Peyer's patch (tissue), 4 donors: ENCODE data around the gene PODN. TPM values are rescaled to one million over a fixed set of nuclear protein-coding genes. Genes with fewer than 3 reads are reported as not detected.

ENCODE experiments used
- DNase-seq, 3 donors: peaks; one replicate each; pipeline ENCODE4 v3.0.0-alpha.2; 2017 to 2019
- H3K27ac ChIP-seq, 4 donors: fragments of 200-600 bp; sonication (generic); one replicate each; pipeline ENCODE4 v1.5.1; 2016 to 2019
- H3K27me3 ChIP-seq, 2 donors: fragments of 200-600 bp; sonication (generic); one replicate each; pipeline ENCODE4 v1.5.1; 2019
- H3K36me3 ChIP-seq, 3 donors: fragments of 200-600 bp; sonication (generic); one replicate each; pipeline ENCODE4 v1.5.1; 2016 to 2019
- H3K4me1 ChIP-seq, 4 donors: fragments of 200-600 bp; sonication (generic); one replicate each; pipeline ENCODE4 v1.5.1; 2016 to 2019
- H3K4me3 ChIP-seq, 4 donors: fragments of 200-600 bp; sonication (generic); 1 replicate in 3 of 4; 2 replicates in 1 of 4; pipeline ENCODE4 v1.5.1; 2016 to 2019; ENCODE audit warnings: mild to moderate bottlenecking in 1 of 4
- H3K9me3 ChIP-seq, 4 donors: fragments of 200-600 bp; sonication (generic); one replicate each; pipeline ENCODE4 v1.5.1; 2016 to 2019; ENCODE audit warnings: mild to moderate bottlenecking in 1 of 4
- CTCF ChIP-seq, 6 experiments: fragments of 450-650 bp in 4 of 6; fragments of 200-600 bp in 2 of 6; sonication (generic) in 1 of 6; IDR thresholded peaks; one replicate each; pipeline ENCODE4 v1.5.1; 2017 to 2019; ENCODE audit warnings: antibody characterized with exemption in 6 of 6, mild to moderate bottlenecking in 3 of 6, moderate library complexity in 1 of 6
- POLR2A ChIP-seq, 2 donors: fragments of 450-650 bp; IDR thresholded peaks; one replicate each; pipeline ENCODE4 v1.5.1; 2017; ENCODE audit warnings: antibody characterized with exemption in 2 of 2, mild to moderate bottlenecking in 2 of 2, moderate library complexity in 2 of 2
- total RNA-seq, 4 donors: library from RNA; depleted of rRNA; stranded (reverse); fragments of >200 nt; gene quantifications; one replicate each; pipeline ENCODE4 v1.1.0, GENCODE V29; 2016

PODN gene
- total RNA-seq, 4 donors from 2014 or later = 7.0 to 32.2 (median 17.0) TPM

- H3K9me3 ChIP-seq = no peaks in the 10 kb centered on the region
- H3K4me3 ChIP-seq = no peak overlapping the region
- no peaks in the 10 kb centered on the region for H3K36me3 ChIP-seq
- no peak for DNase-seq
- H3K4me1 ChIP-seq = peaks cover 0 to 34% (median 3%) of the 10 kb centered on the region in 4 donors
- no peak overlapping the region for H3K27ac ChIP-seq
- no peak for TF ChIP-seq CTCF (IDR thresholded peaks at IDR 0.05)
- TF ChIP-seq POLR2A (IDR thresholded peaks at IDR 0.05) = no peak
- no peaks in the 10 kb centered on the region for H3K27me3 ChIP-seq
Measured at GRCh38 chr1:53107090-53107489, 45.1 kb downstream of the PODN start.

GRCh38 chr1:53107570-53108322 lies 45.7 kb downstream of the PODN start:
- Histone ChIP-seq H3K4me1 (peaks cover 0 to 34% (median 3%) of the 10 kb centered on the region in 4 donors), H3K9me3 (no peaks in the 10 kb centered on the region), H3K27me3 (no peaks in the 10 kb centered on the region), H3K36me3 (no peaks in the 10 kb centered on the region), H3K27ac (peak overlapping the region in 2 of 4 donors; percentile 15 to 27), H3K4me3 (no peak overlapping the region)
- TF ChIP-seq CTCF (IDR thresholded peaks at IDR 0.05) (no peak), POLR2A (IDR thresholded peaks at IDR 0.05) (no peak)
- no peak for DNase-seq

GRCh38 chr1:53108646-53109580 lies 46.9 kb downstream of the PODN start:
- Histone ChIP-seq H3K4me1 (peaks cover 0 to 34% (median 3%) of the 10 kb centered on the region in 4 donors), H3K9me3 (no peaks in the 10 kb centered on the region), H3K27me3 (no peaks in the 10 kb centered on the region), H3K36me3 (no peaks in the 10 kb centered on the region), H3K4me3 (no peak overlapping the region), H3K27ac (peak overlapping the region in 1 of 4 donors; percentile 83)
- DNase-seq = no peak
- TF ChIP-seq POLR2A (IDR thresholded peaks at IDR 0.05) = no peak
- TF ChIP-seq CTCF (IDR thresholded peaks at IDR 0.05) = no peak

GRCh38 chr1:53110370-53111072 lies 48.5 kb downstream of the PODN start:
- Histone ChIP-seq H3K4me3 (no peak overlapping the region), H3K9me3 (no peaks in the 10 kb centered on the region), H3K4me1 (peaks cover 0 to 45% (median 3%) of the 10 kb centered on the region in 4 donors), H3K27me3 (no peaks in the 10 kb centered on the region), H3K36me3 (no peaks in the 10 kb centered on the region), H3K27ac (peak overlapping the region in 3 of 4 donors; percentile 62 to 88 (median 83))
- no peak for TF ChIP-seq POLR2A (IDR thresholded peaks at IDR 0.05)
- TF ChIP-seq CTCF (IDR thresholded peaks at IDR 0.05) = no peak
- DNase-seq = no peak

GRCh38 chr1:53111073-53111556 lies 49.1 kb downstream of the PODN start:
- no peaks in the 10 kb centered on the region for H3K36me3 ChIP-seq
- peak overlapping the region in 3 of 4 donors; percentile 62 to 88 (median 83) for H3K27ac ChIP-seq
- DNase-seq = peak in 2 of 3 donors; percentile 90 to 91
- no peaks in the 10 kb centered on the region for H3K9me3 ChIP-seq
- peak overlapping the region in 1 of 4 donors; percentile 5 for H3K4me3 ChIP-seq
- peak; percentile 14 to 36 for TF ChIP-seq POLR2A (IDR thresholded peaks at IDR 0.05)
- TF ChIP-seq CTCF (IDR thresholded peaks at IDR 0.05) = peak in 2 of 6 experiments; percentile 36 to 38
- H3K4me1 ChIP-seq = peaks cover 0 to 51% (median 3%) of the 10 kb centered on the region in 4 donors
- H3K27me3 ChIP-seq = no peaks in the 10 kb centered on the region
